K562 (cell line): ENCODE measurements around the gene TCF4.

ENCODE experiments used
- CBX3 ChIP-seq, 2 experiments: IDR thresholded peaks; 1 replicate in 1 of 2; 2 replicates in 1 of 2; pipeline ENCODE4 v1.6.1; 2012; ENCODE audit warnings: inconsistent platforms in 2 of 2, low read length in 2 of 2, borderline replicate concordance in 1 of 2, control low read depth in 1 of 2
- ETS2 ChIP-seq: IDR thresholded peaks from 2 replicates; pipeline ENCODE4 v1.6.1; 2016; ENCODE audit warnings: borderline replicate concordance, missing genetic modification characterization, mild to moderate bottlenecking, moderate library complexity, missing compliant biosample characterization; ENCODE audit not compliant: poor library complexity, severe bottlenecking
- POLR2B ChIP-seq: fragments of 450-650 bp; IDR thresholded peaks from 2 replicates; pipeline ENCODE4 v1.6.1; 2018; ENCODE audit warnings: low read depth; ENCODE audit not compliant: partially characterized antibody
- SIX5 ChIP-seq, 2 experiments: IDR thresholded peaks; 2 replicates each; pipeline ENCODE4 v1.6.1; 2011; ENCODE audit warnings: low read length in 2 of 2, borderline replicate concordance in 1 of 2, low read depth in 1 of 2, mild to moderate bottlenecking in 1 of 2, moderate library complexity in 1 of 2; ENCODE audit not compliant: insufficient read depth in 1 of 2
- TAF1 ChIP-seq: IDR thresholded peaks from 2 replicates; pipeline ENCODE4 v1.6.1; 2011; ENCODE audit warnings: mild to moderate bottlenecking, low read length, moderate library complexity; ENCODE audit not compliant: insufficient read depth, control insufficient read depth, severe bottlenecking; ENCODE audit errors: extremely low read depth
- TCF7L2 ChIP-seq: fragments of 150-350 bp; IDR thresholded peaks from 2 replicates; pipeline ENCODE4 v1.6.1; 2016; ENCODE audit warnings: low read depth, mild to moderate bottlenecking, low read length, moderate library complexity
- ZNF12 ChIP-seq: sonication (generic); formaldehyde crosslinking; IDR thresholded peaks from 2 replicates; pipeline ENCODE4 v1.4.0; 2020; ENCODE audit warnings: mild to moderate bottlenecking, missing genetic modification reagents
- ZNF274 ChIP-seq: IDR thresholded peaks from 2 replicates; pipeline ENCODE4 v1.6.1; 2011; ENCODE audit warnings: low read depth, mild to moderate bottlenecking, low read length, moderate library complexity, borderline replicate concordance
- TF ChIP-seq, protein P1 (sequence below), 3 experiments: IDR thresholded peaks in 2 of 3; conservative IDR thresholded peaks in 1 of 3; 2 replicates each; pipeline ENCODE4 v1.5.1; 2011 to 2012; ENCODE audit warnings: low read length in 3 of 3, mild to moderate bottlenecking in 3 of 3, control low read depth in 2 of 3, improper control_type of control experiment in 1 of 3, inconsistent platforms in 1 of 3, low read depth in 1 of 3, mixed read lengths in 1 of 3, moderate library complexity in 1 of 3; ENCODE audit not compliant: insufficient read depth in 2 of 3
- TF ChIP-seq, protein P2 (sequence below), 2 experiments: fragments of 450-650 bp; formaldehyde crosslinking in 1 of 2; IDR thresholded peaks; 2 replicates each; pipeline versions ENCODE4 v1.4.0 to v1.6.1; 2014 to 2020; ENCODE audit warnings: mild to moderate bottlenecking in 2 of 2, borderline replicate concordance in 1 of 2, low read depth in 1 of 2
- TF ChIP-seq, protein P3 (sequence below): fragments of 450-650 bp; IDR thresholded peaks from 2 replicates; pipeline ENCODE4 v1.6.1; 2017; ENCODE audit warnings: mild to moderate bottlenecking, moderate library complexity

DNA sequence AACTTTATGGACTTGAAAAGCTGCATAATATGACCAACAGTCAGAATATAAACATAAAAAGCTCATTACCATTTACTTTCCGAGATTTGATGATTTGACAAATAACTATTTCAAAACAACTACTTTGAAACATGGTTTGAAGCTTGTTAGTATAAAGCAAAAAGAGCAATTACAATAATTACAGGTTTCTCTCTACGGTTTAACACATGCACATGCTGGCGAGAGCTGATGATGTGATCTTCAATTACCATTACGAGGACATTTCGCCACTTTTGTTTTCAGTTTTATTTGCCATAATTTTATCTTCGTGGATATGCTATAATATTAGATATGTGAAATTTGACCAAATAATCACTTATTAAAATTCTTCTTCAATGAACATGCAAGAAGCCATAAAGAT, 270.1 kb downstream of the TCF4 start:
- TF ChIP-seq SIX5 (IDR thresholded peaks at IDR 0.05; ENCODE audit: borderline replicate concordance in 1 of 2, insufficient read depth in 1 of 2, low read depth in 1 of 2, low read length in 2 of 2) (no peak), ETS2 (tag) (no peak), TCF7L2 (no peak), CBX3 (IDR thresholded peaks at IDR 0.05; ENCODE audit: borderline replicate concordance in 1 of 2, low read length in 2 of 2) (no peak), TAF1 (no peak), ZNF274 (no peak), POLR2B (no peak), ZNF12 (CRISPR knock-in tag) (no peak)
- TF ChIP-seq, protein P1, sequence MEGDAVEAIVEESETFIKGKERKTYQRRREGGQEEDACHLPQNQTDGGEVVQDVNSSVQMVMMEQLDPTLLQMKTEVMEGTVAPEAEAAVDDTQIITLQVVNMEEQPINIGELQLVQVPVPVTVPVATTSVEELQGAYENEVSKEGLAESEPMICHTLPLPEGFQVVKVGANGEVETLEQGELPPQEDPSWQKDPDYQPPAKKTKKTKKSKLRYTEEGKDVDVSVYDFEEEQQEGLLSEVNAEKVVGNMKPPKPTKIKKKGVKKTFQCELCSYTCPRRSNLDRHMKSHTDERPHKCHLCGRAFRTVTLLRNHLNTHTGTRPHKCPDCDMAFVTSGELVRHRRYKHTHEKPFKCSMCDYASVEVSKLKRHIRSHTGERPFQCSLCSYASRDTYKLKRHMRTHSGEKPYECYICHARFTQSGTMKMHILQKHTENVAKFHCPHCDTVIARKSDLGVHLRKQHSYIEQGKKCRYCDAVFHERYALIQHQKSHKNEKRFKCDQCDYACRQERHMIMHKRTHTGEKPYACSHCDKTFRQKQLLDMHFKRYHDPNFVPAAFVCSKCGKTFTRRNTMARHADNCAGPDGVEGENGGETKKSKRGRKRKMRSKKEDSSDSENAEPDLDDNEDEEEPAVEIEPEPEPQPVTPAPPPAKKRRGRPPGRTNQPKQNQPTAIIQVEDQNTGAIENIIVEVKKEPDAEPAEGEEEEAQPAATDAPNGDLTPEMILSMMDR (IDR thresholded peaks at IDR 0.05 in 2 of 3, conservative IDR thresholded peaks at IDR 0.05 in 1 of 3; ENCODE audit: insufficient read depth in 2 of 3, low read depth in 1 of 3, low read length in 3 of 3) = no peak
- TF ChIP-seq, protein P2, sequence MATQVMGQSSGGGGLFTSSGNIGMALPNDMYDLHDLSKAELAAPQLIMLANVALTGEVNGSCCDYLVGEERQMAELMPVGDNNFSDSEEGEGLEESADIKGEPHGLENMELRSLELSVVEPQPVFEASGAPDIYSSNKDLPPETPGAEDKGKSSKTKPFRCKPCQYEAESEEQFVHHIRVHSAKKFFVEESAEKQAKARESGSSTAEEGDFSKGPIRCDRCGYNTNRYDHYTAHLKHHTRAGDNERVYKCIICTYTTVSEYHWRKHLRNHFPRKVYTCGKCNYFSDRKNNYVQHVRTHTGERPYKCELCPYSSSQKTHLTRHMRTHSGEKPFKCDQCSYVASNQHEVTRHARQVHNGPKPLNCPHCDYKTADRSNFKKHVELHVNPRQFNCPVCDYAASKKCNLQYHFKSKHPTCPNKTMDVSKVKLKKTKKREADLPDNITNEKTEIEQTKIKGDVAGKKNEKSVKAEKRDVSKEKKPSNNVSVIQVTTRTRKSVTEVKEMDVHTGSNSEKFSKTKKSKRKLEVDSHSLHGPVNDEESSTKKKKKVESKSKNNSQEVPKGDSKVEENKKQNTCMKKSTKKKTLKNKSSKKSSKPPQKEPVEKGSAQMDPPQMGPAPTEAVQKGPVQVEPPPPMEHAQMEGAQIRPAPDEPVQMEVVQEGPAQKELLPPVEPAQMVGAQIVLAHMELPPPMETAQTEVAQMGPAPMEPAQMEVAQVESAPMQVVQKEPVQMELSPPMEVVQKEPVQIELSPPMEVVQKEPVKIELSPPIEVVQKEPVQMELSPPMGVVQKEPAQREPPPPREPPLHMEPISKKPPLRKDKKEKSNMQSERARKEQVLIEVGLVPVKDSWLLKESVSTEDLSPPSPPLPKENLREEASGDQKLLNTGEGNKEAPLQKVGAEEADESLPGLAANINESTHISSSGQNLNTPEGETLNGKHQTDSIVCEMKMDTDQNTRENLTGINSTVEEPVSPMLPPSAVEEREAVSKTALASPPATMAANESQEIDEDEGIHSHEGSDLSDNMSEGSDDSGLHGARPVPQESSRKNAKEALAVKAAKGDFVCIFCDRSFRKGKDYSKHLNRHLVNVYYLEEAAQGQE (IDR thresholded peaks at IDR 0.05; ENCODE audit: borderline replicate concordance) = no peak
- TF ChIP-seq, protein P2 (CRISPR knock-in tag; IDR thresholded peaks at IDR 0.05; ENCODE audit: low read depth) = no peak
- TF ChIP-seq, protein P3, sequence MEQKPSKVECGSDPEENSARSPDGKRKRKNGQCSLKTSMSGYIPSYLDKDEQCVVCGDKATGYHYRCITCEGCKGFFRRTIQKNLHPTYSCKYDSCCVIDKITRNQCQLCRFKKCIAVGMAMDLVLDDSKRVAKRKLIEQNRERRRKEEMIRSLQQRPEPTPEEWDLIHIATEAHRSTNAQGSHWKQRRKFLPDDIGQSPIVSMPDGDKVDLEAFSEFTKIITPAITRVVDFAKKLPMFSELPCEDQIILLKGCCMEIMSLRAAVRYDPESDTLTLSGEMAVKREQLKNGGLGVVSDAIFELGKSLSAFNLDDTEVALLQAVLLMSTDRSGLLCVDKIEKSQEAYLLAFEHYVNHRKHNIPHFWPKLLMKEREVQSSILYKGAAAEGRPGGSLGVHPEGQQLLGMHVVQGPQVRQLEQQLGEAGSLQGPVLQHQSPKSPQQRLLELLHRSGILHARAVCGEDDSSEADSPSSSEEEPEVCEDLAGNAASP = no peak
